ENCODE results near the gene BABAM2. TPM values are rescaled to one million over a fixed set of nuclear protein-coding genes. Genes with fewer than 3 reads are reported as not detected.

BABAM2 gene
- total and polyA plus RNA-seq, 2 donors = 17.4 to 34.8 TPM

DNA sequence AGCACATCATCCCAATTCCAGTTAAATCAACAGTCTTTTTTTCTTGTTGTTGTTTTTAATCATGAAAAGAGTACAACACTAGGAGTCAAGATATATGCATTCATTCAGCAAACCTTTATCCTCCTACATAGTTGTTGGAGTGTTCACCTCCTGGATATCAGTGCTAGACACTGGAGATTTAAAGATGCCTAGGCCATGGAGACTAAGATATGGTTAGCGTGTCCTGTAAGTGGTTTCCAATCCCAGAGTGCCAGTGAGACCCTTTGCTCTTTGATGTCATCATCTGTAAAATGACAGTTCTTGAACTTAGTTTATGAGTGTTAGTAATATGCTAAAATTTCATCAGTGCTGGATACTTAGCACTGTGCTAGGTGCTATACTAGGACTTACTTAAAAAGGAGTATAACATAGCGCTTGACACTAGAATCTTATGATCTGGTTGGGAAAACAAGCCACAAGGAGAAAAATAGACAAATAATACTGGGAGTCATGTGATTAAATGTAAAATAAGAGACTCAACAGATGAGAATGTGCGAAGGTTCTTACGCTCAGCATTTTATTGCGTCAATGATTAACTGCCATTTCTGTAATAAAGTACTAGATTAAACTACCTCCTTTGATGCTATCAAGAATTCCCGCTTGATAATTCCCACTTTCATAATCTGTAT lies 31.5 kb downstream of the BABAM2 start:
- Histone ChIP-seq H3K4me3 (ENCODE audit: low read length in 2 of 2) (no peak overlapping the region), H3K9me3 (ENCODE audit: control insufficient read depth in 2 of 2, insufficient read depth in 1 of 2, low read length in 1 of 2) (no peaks in the 10 kb centered on the region), H3K27me3 (ENCODE audit: control insufficient read depth in 2 of 2, insufficient read depth in 1 of 2, low read length in 1 of 2) (no peaks in the 10 kb centered on the region), H3K27ac (ENCODE audit: low read depth in 1 of 2, low read length in 1 of 2) (no peak overlapping the region), H3K4me1 (ENCODE audit: control insufficient read depth in 2 of 2, insufficient read depth in 2 of 2, low read length in 2 of 2) (peaks cover 0 to 9% of the 10 kb centered on the region in 2 donors), H3K36me3 (ENCODE audit: control insufficient read depth in 2 of 2, insufficient read depth in 2 of 2, low read length in 1 of 2) (no peaks in the 10 kb centered on the region)
- no peak for DNase-seq (ENCODE audit: low read depth in 6 of 9, low spot score in 9 of 9)
- WGBS = 98% methylated on average over 6 of the region's 6 CpGs

DNA sequence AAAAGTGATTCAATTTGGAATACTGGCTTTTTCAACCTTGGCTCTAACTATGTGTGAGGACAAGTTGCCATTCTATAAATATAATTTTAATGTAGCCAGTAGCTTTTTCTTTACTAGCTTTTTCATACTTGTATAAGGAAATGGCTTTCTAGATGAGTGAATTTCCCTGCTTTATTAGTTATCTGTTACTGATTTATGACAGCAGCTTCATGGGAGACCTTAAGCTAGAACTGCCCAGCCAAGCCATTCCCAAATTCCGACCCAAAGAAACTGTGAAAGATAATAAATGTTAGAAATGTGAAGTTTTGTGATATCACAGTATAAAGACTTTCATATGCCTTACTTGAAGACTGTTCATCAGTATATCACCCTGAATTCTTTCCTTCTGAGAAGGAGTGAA lies 32.3 kb downstream of the BABAM2 start:
- H3K4me3 ChIP-seq (ENCODE audit: low read length in 2 of 2) = no peak overlapping the region
- no peak overlapping the region for H3K27ac ChIP-seq (ENCODE audit: low read depth in 1 of 2, low read length in 1 of 2)
- H3K4me1 ChIP-seq (ENCODE audit: control insufficient read depth in 2 of 2, insufficient read depth in 2 of 2, low read length in 2 of 2) = peaks cover 0 to 9% of the 10 kb centered on the region in 2 donors
- H3K36me3 ChIP-seq (ENCODE audit: control insufficient read depth in 2 of 2, insufficient read depth in 2 of 2, low read length in 1 of 2) = no peaks in the 10 kb centered on the region
- H3K9me3 ChIP-seq (ENCODE audit: control insufficient read depth in 2 of 2, insufficient read depth in 1 of 2, low read length in 1 of 2) = no peaks in the 10 kb centered on the region
- no peaks in the 10 kb centered on the region for H3K27me3 ChIP-seq (ENCODE audit: control insufficient read depth in 2 of 2, insufficient read depth in 1 of 2, low read length in 1 of 2)
- WGBS = 94% methylated on average over 1 of the region's 1 CpG
- DNase-seq (ENCODE audit: low read depth in 6 of 9, low spot score in 9 of 9) = no peak

DNA sequence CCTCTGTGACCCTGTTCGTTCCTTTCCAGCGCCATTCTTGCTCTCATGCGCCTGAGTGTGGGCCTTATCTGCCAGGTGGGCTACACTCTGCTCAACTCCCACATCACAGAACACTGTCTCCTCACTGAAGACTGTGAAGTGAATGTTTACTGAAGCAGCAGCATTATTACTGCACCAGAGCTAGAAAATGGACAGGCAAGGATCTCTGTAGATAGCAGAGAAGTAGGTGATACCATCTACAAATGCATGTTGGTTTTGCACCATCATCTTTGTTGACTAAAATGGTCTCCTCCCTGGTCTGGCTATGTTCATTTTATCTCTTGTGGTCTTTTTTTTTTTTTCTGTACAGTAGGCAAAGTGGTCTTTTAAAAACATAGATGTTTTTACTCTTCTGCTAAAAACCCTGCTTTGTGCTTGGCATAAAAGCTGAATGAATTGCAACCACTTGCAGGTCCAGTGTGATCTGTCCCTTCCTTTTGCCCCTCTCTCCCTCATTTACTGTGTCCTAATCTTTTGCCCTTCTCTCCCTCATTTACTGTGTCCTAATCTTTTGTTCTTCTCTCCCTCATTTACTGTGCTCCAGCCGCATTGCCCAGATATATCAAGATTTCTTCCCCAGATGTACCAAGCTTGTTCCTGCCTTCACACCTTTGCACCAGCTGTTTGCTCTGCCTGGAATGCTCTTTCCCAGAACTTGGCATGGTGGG lies 35.4 kb downstream of the BABAM2 start:
- WGBS = 95% methylated on average over 4 of the region's 4 CpGs
- Histone ChIP-seq H3K36me3 (ENCODE audit: control insufficient read depth in 2 of 2, insufficient read depth in 2 of 2, low read length in 1 of 2) (peaks cover 3 to 4% of the 10 kb centered on the region in 2 donors), H3K27me3 (ENCODE audit: control insufficient read depth in 2 of 2, insufficient read depth in 1 of 2, low read length in 1 of 2) (no peaks in the 10 kb centered on the region), H3K4me3 (ENCODE audit: low read length in 2 of 2) (no peak overlapping the region), H3K9me3 (ENCODE audit: control insufficient read depth in 2 of 2, insufficient read depth in 1 of 2, low read length in 1 of 2) (peaks cover 0 to 4% of the 10 kb centered on the region in 2 donors), H3K4me1 (ENCODE audit: control insufficient read depth in 2 of 2, insufficient read depth in 2 of 2, low read length in 2 of 2) (peaks cover 0 to 9% of the 10 kb centered on the region in 2 donors), H3K27ac (ENCODE audit: low read depth in 1 of 2, low read length in 1 of 2) (no peak overlapping the region)
- peak in 6 of 9 donors; percentile 1 to 53 (median 12) for DNase-seq (ENCODE audit: low read depth in 6 of 9, low spot score in 9 of 9)

DNA sequence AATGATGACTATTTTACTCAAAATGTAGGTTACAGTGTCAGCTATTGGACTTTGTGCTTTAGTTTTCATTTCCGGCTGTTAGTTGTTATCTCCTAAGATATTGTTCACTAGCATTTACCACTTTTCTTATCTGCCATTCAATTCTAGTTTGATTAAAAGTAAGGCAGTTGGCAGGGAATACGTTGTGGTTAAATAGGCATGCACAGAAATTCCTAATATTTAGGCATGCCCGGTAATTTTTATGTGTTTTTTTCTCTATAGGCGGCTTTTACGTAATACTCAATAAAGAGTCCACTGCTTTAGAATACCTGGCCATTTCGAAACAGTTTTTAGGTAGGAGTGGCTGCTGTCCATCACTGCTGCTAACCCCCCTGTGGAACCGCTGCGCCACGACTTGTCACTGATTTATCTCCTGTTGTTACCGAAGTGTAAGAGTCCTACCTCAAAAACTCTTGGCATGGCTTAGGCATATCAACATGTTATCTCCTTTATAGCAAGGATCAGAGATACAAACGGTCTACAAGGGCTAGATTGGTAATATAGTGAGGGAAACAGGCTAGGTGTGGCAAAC lies 39.5 kb downstream of the BABAM2 start:
- 95% methylated on average over 11 of the region's 11 CpGs for WGBS

DNA sequence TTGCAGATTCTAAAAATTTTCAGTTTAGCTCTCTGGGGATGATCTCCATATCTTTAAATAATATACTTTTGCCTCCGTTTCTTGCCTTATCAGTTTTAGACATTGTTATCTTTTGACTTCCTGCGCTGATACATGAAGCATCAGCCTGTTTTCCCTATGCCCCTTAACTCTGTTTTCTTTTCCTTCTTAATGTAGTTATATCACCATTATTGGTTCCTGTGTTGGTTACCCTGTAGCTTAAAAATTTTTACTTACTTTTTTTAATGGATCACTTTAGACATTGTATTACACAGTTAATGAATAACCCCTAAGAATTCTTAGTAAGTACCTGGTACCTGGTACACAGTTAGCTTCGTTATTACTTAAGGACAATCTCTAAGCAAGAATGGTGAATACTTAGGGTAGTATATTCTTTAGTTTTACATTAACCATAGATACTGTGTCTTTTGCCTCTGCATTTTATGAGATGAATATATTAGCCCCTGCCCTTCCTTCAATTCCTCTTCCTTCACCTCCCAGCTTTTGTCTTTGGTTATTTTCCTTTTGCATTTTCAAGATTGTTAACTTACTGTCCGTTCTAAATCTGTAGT lies 40.9 kb downstream of the BABAM2 start:
- Histone ChIP-seq H3K27me3 (ENCODE audit: control insufficient read depth in 2 of 2, insufficient read depth in 1 of 2, low read length in 1 of 2) (no peaks in the 10 kb centered on the region), H3K27ac (ENCODE audit: low read depth in 1 of 2, low read length in 1 of 2) (no peak overlapping the region), H3K9me3 (ENCODE audit: control insufficient read depth in 2 of 2, insufficient read depth in 1 of 2, low read length in 1 of 2) (peaks cover 0 to 4% of the 10 kb centered on the region in 2 donors), H3K4me3 (ENCODE audit: low read length in 2 of 2) (no peak overlapping the region), H3K4me1 (ENCODE audit: control insufficient read depth in 2 of 2, insufficient read depth in 2 of 2, low read length in 2 of 2) (no peaks in the 10 kb centered on the region), H3K36me3 (ENCODE audit: control insufficient read depth in 2 of 2, insufficient read depth in 2 of 2, low read length in 1 of 2) (peaks cover 3 to 4% of the 10 kb centered on the region in 2 donors)
- WGBS = 97% methylated on average over 4 of the region's 4 CpGs
- DNase-seq (ENCODE audit: low read depth in 6 of 9, low spot score in 9 of 9) = no peak

More for the DNA sequence above, 39.5 kb downstream of the BABAM2 start:
- Histone ChIP-seq H3K27me3 (ENCODE audit: control insufficient read depth in 2 of 2, insufficient read depth in 1 of 2, low read length in 1 of 2) (no peaks in the 10 kb centered on the region), H3K4me3 (ENCODE audit: low read length in 2 of 2) (no peak overlapping the region), H3K9me3 (ENCODE audit: control insufficient read depth in 2 of 2, insufficient read depth in 1 of 2, low read length in 1 of 2) (peaks cover 0 to 4% of the 10 kb centered on the region in 2 donors), H3K4me1 (ENCODE audit: control insufficient read depth in 2 of 2, insufficient read depth in 2 of 2, low read length in 2 of 2) (peaks cover 0 to 9% of the 10 kb centered on the region in 2 donors), H3K36me3 (ENCODE audit: control insufficient read depth in 2 of 2, insufficient read depth in 2 of 2, low read length in 1 of 2) (peaks cover 3 to 4% of the 10 kb centered on the region in 2 donors), H3K27ac (ENCODE audit: low read depth in 1 of 2, low read length in 1 of 2) (no peak overlapping the region)
- no peak for DNase-seq (ENCODE audit: low read depth in 6 of 9, low spot score in 9 of 9)

DNA sequence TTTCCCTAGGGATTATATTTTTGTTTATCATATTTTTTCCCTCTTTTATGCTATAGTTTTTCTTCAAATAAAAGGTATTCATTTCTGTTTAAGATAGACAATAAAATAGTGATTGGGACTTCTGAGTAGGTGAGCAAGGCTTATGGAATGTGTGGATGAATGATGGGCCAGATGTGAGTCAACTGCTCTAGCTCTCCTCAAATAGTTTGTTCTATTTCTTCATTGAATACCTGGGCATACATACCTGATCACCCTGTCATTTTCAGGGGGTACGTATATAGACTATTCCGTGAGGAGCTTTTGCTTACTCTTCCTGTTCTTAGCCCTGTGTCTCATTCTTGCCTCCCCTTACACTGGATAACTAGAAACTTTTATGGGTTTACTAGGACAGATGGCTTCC lies 41.9 kb downstream of the BABAM2 start:
- no peak overlapping the region for H3K4me3 ChIP-seq (ENCODE audit: low read length in 2 of 2)
- no peaks in the 10 kb centered on the region for H3K27me3 ChIP-seq (ENCODE audit: control insufficient read depth in 2 of 2, insufficient read depth in 1 of 2, low read length in 1 of 2)
- 100% methylated on average over 2 of the region's 2 CpGs for WGBS
- peaks cover 3 to 4% of the 10 kb centered on the region in 2 donors for H3K36me3 ChIP-seq (ENCODE audit: control insufficient read depth in 2 of 2, insufficient read depth in 2 of 2, low read length in 1 of 2)
- H3K27ac ChIP-seq (ENCODE audit: low read depth in 1 of 2, low read length in 1 of 2) = no peak overlapping the region
- no peak for DNase-seq (ENCODE audit: low read depth in 6 of 9, low spot score in 9 of 9)
- peaks cover 0 to 4% of the 10 kb centered on the region in 2 donors for H3K9me3 ChIP-seq (ENCODE audit: control insufficient read depth in 2 of 2, insufficient read depth in 1 of 2, low read length in 1 of 2)
- no peaks in the 10 kb centered on the region for H3K4me1 ChIP-seq (ENCODE audit: control insufficient read depth in 2 of 2, insufficient read depth in 2 of 2, low read length in 2 of 2)

DNA sequence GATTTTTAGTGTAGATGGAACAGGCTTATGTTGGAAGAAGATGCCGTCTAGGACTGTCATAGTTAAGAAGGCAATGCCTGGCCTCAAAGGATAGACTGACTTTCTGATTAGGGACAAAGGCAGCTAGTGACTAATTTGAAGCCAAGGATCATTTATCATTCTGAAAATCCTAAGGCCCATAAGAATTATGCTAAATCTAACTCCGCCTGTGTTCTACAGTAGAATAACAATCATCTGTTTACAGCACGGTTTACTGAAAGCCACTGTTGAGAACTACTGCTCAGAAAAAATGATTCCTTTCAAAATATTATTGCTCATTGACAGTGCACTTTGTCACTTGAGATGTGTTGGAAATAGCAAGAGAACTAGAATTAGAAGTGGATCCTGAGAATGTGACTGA lies 44.5 kb downstream of the BABAM2 start:
- WGBS = 97% methylated on average over 3 of the region's 3 CpGs

DNA sequence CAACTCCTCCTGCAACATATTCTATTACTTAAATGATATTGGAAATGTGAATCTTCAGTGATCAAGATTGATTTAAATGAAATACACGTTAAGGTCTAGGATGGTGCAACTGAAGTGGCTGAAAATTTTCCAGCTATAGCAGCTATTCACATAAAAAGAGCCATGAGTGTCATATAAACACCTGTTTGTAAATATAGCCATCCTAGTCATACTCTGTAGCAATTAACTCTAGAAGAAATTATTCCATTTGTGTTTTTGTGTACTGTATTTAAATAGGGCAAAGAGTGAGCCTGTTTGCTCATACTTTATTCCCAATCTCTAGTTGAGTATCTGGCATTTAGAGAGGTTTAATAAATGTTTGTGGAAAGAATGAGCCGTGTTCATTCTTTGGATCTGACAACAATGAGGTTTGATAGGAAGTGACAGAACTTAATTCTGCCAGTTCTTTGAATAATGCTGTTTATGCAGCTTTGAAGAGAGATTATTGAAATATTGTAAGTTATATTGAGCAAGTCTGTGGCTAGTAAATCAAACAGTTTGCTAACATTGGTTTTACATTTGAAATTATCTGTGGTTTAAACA lies 49.7 kb downstream of the BABAM2 start:
- Histone ChIP-seq H3K4me3 (ENCODE audit: low read length in 2 of 2) (no peak overlapping the region), H3K27me3 (ENCODE audit: control insufficient read depth in 2 of 2, insufficient read depth in 1 of 2, low read length in 1 of 2) (no peaks in the 10 kb centered on the region), H3K36me3 (ENCODE audit: control insufficient read depth in 2 of 2, insufficient read depth in 2 of 2, low read length in 1 of 2) (peaks cover 0 to 3% of the 10 kb centered on the region in 2 donors), H3K9me3 (ENCODE audit: control insufficient read depth in 2 of 2, insufficient read depth in 1 of 2, low read length in 1 of 2) (no peaks in the 10 kb centered on the region), H3K4me1 (ENCODE audit: control insufficient read depth in 2 of 2, insufficient read depth in 2 of 2, low read length in 2 of 2) (no peaks in the 10 kb centered on the region), H3K27ac (ENCODE audit: low read depth in 1 of 2, low read length in 1 of 2) (no peak overlapping the region)
- DNase-seq (ENCODE audit: low read depth in 6 of 9, low spot score in 9 of 9) = no peak
- WGBS = 90% methylated on average over 2 of the region's 2 CpGs

More for the DNA sequence above, 44.5 kb downstream of the BABAM2 start:
- no peaks in the 10 kb centered on the region for H3K9me3 ChIP-seq (ENCODE audit: control insufficient read depth in 2 of 2, insufficient read depth in 1 of 2, low read length in 1 of 2)
- no peak for DNase-seq (ENCODE audit: low read depth in 6 of 9, low spot score in 9 of 9)
- no peak overlapping the region for H3K4me3 ChIP-seq (ENCODE audit: low read length in 2 of 2)
- H3K4me1 ChIP-seq (ENCODE audit: control insufficient read depth in 2 of 2, insufficient read depth in 2 of 2, low read length in 2 of 2) = no peaks in the 10 kb centered on the region
- no peak overlapping the region for H3K27ac ChIP-seq (ENCODE audit: low read depth in 1 of 2, low read length in 1 of 2)
- H3K36me3 ChIP-seq (ENCODE audit: control insufficient read depth in 2 of 2, insufficient read depth in 2 of 2, low read length in 1 of 2) = peaks cover 3 to 4% of the 10 kb centered on the region in 2 donors
- H3K27me3 ChIP-seq (ENCODE audit: control insufficient read depth in 2 of 2, insufficient read depth in 1 of 2, low read length in 1 of 2) = no peaks in the 10 kb centered on the region
